ENCODE measurements around the gene TEX22.

GRCh38 chr14:105444859-105445258, 46.5 kb downstream of the TEX22 start:
- TF ChIP-seq, protein P1, sequence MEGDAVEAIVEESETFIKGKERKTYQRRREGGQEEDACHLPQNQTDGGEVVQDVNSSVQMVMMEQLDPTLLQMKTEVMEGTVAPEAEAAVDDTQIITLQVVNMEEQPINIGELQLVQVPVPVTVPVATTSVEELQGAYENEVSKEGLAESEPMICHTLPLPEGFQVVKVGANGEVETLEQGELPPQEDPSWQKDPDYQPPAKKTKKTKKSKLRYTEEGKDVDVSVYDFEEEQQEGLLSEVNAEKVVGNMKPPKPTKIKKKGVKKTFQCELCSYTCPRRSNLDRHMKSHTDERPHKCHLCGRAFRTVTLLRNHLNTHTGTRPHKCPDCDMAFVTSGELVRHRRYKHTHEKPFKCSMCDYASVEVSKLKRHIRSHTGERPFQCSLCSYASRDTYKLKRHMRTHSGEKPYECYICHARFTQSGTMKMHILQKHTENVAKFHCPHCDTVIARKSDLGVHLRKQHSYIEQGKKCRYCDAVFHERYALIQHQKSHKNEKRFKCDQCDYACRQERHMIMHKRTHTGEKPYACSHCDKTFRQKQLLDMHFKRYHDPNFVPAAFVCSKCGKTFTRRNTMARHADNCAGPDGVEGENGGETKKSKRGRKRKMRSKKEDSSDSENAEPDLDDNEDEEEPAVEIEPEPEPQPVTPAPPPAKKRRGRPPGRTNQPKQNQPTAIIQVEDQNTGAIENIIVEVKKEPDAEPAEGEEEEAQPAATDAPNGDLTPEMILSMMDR (conservative IDR thresholded peaks at IDR 0.05) = no peak
- no peak for TF ChIP-seq ZFX (IDR thresholded peaks at IDR 0.05)

Measured in C4-2B (cell line).